ENCODE measurements around the gene SLC35A3.
"Not testable (repeated sequence)": the region's sequence is repeated elsewhere in the genome, so short reads cannot be mapped to it uniquely, and the experiment has no call there.

Gene SLC35A3

DNA sequence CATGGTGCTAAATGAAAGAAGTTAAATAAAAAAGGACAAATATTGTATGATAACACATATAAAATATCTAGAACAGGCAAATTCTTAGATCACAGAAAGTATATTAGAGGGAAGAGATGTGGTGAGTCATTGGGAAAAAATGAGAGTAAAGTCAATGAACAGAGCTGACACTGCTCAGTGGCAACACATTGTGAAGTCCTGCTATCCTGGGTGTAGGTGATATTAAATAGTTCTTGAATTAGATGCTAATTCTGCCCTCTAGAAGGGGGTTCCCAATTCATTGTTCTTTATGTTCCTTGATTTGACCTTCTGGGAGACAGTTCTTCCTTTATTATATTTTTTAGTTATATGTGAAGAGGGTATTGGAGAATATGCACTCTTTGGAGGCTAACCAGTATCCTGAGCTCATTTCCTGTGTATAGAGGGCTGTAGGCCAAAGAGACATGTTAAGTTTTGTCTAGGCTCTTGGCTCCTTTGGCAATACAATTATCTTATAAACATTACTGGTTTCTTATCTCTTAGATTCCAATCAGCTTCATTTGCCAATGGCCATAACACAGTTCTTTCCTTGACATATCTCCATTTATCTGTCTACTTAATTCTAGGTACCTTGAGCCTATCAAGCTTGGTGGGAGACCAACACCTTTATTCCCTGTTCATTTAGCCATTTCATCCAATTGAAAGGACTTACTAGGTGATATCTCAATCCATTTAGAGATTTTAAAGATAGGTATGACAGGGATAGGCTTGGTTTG, 6.6 kb upstream of the SLC35A3 start:
- no peak overlapping the region for H3K4me3 ChIP-seq (ENCODE audit: low read depth, low read length)
- TF ChIP-seq, protein P1, sequence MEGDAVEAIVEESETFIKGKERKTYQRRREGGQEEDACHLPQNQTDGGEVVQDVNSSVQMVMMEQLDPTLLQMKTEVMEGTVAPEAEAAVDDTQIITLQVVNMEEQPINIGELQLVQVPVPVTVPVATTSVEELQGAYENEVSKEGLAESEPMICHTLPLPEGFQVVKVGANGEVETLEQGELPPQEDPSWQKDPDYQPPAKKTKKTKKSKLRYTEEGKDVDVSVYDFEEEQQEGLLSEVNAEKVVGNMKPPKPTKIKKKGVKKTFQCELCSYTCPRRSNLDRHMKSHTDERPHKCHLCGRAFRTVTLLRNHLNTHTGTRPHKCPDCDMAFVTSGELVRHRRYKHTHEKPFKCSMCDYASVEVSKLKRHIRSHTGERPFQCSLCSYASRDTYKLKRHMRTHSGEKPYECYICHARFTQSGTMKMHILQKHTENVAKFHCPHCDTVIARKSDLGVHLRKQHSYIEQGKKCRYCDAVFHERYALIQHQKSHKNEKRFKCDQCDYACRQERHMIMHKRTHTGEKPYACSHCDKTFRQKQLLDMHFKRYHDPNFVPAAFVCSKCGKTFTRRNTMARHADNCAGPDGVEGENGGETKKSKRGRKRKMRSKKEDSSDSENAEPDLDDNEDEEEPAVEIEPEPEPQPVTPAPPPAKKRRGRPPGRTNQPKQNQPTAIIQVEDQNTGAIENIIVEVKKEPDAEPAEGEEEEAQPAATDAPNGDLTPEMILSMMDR (IDR thresholded peaks at IDR 0.05; ENCODE audit: borderline replicate concordance, insufficient read depth, low read depth, low read length): no peak

DNA sequence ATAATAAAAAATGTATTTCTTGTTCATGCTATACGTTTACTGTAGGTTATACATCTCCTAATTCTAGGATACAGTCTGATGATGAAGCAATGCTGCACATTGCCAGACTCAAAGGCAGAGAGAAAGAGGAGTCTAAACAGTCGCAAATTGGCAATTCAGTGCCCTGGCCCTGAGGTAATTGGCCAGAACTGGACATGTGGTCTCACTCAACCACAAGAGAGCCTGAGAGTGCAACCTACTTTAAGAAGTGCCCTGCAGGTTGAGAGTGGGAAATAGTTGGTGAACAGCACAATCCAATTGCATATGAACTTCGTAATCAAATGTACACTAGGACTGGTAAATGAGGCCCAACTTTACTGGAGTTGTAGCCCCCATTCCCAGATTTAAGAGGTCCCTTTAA, 5.0 kb upstream of the SLC35A3 start:
- H3K4me3 ChIP-seq (ENCODE audit: low read depth, low read length): no peak overlapping the region
- TF ChIP-seq, protein P1 (IDR thresholded peaks at IDR 0.05; ENCODE audit: borderline replicate concordance, insufficient read depth, low read depth, low read length): no peak

DNA sequence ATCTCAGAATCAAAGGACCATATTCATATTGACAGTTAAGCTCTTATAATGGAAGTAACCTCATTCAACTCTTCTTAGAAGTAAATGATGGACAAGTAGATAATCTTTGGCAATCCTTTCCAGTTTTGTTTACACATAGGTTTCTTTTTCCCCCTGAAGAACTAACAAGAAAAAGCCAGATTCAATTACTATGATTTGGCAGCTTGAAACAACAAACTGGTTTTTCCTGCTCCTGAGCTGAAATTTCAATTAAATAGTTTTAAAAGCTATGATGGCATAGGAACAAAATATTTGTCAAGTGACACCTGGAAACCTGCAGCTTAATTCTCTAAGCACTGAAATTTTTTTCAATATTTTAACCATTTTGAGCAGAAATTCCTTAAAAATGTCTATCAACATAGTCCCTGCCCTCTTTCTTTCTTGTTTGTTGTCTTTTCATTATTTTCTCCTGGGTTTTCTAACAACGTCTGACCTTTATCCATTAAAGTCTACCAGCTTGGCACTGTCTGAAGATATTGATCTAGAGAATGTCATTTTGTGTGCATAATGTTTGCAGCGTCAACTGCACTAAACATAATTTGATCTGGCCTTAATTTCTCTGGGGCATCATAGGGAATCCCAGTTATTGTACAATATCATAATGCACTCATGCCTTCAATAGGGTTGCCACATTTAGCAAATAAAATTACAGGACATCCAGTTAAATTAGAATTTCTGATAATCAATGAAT, 4.0 kb upstream of the SLC35A3 start:
- no peak overlapping the region for H3K4me3 ChIP-seq (ENCODE audit: low read depth, low read length)
- TF ChIP-seq, protein P1 (IDR thresholded peaks at IDR 0.05; ENCODE audit: borderline replicate concordance, insufficient read depth, low read depth, low read length): no peak

DNA sequence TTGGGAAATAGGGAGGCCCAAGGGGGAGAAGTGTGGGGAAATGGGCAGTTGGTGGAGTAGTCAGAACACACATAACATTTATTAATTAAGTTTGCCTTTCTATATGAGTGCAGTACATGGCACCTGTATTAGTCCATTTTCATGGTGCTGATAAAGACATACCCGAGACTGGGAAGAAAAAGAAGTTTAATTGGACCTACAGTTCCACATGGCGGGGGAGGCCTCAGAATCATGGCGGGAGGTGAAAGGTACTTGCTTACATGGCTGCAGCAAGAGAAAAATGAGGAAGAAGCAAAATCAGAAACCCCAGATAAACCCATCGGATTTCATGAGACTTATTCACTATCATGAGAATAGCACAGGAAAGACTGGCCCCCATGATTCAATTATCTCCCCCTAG, 1.6 kb upstream of the SLC35A3 start:
- H3K4me3 ChIP-seq (ENCODE audit: low read depth, low read length): no peak overlapping the region
- TF ChIP-seq, protein P1 (IDR thresholded peaks at IDR 0.05; ENCODE audit: borderline replicate concordance, insufficient read depth, low read depth, low read length): no peak

DNA sequence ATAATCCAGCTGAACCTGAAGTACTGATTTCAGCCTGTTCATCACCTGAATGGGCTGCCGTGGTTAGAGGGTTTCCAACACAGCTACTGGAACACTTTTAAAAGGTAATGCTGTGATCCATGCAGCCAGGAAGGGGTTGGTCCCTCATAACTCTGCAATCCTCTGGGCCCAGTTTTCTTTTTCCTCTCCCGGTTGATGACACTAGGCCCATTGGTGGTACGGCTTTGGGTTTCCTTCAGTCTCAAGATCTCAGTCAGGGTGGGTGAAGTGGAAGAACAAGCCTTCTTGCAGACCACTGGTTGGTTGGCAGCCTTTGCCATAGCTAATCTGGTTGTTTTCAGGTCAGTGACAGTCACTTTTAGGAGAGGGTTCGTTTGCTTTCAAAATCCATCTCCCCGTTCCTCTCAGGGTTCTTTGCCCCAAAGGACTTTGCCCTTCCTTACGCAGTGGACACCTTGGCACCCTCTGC, 502 bp upstream of the SLC35A3 start:
- peak overlapping the region; percentile 87 for H3K4me3 ChIP-seq (ENCODE audit: low read depth, low read length)
- TF ChIP-seq, protein P1 (IDR thresholded peaks at IDR 0.05; ENCODE audit: borderline replicate concordance, insufficient read depth, low read depth, low read length): no peak

DNA sequence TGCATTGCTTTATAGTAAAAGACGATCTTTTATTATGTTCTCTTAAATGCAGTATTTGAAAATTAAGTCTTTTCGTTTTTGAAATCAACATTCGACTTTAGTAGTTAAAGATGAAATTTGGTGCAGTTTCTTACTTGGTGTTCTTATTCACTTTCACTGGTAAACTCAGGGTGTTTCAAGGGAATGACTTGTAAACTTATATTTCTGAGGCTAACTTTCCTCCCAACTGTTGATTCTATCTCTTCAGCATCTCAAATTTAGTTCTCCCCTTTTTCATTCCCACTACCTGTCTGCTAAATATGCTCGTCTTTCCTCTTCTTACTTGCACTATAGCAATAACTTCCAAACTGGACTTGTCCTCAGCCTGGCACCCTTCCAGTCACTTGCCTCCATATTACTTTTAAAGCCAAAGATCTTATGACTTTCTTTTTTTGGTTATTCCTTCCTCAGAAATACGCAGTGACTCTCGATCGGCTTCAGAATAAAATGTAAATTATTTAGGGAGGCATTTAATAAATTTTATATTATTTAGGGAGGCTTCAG, 988 bp downstream of the SLC35A3 start:
- H3K4me3 ChIP-seq (ENCODE audit: low read depth, low read length): peak overlapping the region; percentile 87
- TF ChIP-seq, protein P1 (IDR thresholded peaks at IDR 0.05; ENCODE audit: borderline replicate concordance, insufficient read depth, low read depth, low read length): no peak

DNA sequence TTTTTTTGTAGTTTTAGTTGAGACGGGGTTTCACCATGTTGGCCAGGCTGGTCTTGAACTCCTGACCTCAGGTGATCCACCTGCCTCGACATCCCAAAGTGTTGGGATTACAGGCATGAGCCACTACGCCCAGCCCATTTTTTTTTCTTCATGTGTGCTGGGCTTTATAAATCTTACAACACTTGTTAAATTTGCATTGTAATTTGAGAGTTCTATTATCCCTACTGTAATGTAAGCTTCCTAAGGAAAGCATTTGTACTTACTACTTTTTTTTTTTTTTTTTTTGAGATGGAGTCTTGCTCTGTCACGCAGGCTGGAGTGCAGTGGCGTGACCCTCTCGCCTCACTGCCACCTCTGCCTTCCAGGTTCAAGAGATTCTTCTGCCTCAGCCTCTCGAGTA, 2.3 kb downstream of the SLC35A3 start:
- H3K4me3 ChIP-seq (ENCODE audit: low read depth, low read length): not testable (repeated sequence)
